Parathyroid adenoma (tissue), 2 donors: Measurements from ENCODE around the gene MAT2A.

Source experiments
- H2AFZ ChIP-seq: fragments of 300-600 bp; sonication (generic); one replicate; pipeline ENCODE4 v1.7.0; 2017; ENCODE audit warnings: antibody characterized with exemption, mild to moderate bottlenecking
- H3K27ac ChIP-seq: fragments of 300-600 bp; sonication (generic); one replicate; pipeline ENCODE4 v1.7.0; 2017
- H3K27me3 ChIP-seq: fragments of 300-600 bp; sonication (generic); one replicate; pipeline ENCODE4 v1.7.0; 2017; ENCODE audit warnings: low read length; ENCODE audit not compliant: control insufficient read depth, insufficient read depth
- H3K36me3 ChIP-seq: fragments of 300-600 bp; sonication (generic); one replicate; pipeline ENCODE4 v1.7.0; 2017; ENCODE audit warnings: low read length; ENCODE audit not compliant: control insufficient read depth, insufficient read depth
- H3K4me1 ChIP-seq: fragments of 300-600 bp; sonication (generic); one replicate; pipeline ENCODE4 v1.7.0; 2017; ENCODE audit warnings: control low read depth
- H3K4me2 ChIP-seq: fragments of 300-600 bp; sonication (generic); one replicate; pipeline ENCODE4 v1.7.0; 2017; ENCODE audit warnings: low read length
- H3K4me3 ChIP-seq: fragments of 300-600 bp; sonication (generic); one replicate; pipeline ENCODE4 v1.7.0; 2017; ENCODE audit warnings: low read depth, low read length
- H3K79me2 ChIP-seq: fragments of 300-600 bp; sonication (generic); one replicate; pipeline ENCODE4 v1.7.0; 2017; ENCODE audit warnings: control low read depth
- H3K9ac ChIP-seq: fragments of 300-600 bp; sonication (generic); one replicate; pipeline ENCODE4 v1.7.0; 2017; ENCODE audit warnings: mild to moderate bottlenecking
- H3K9me3 ChIP-seq: fragments of 300-600 bp; sonication (generic); one replicate; pipeline ENCODE4 v1.7.0; 2017; ENCODE audit warnings: low read length; ENCODE audit not compliant: control insufficient read depth
- TF ChIP-seq, protein P1 (sequence below): fragments of 300-600 bp; sonication (generic); IDR thresholded peaks from one replicate; pipeline ENCODE4 v1.7.0; 2017; ENCODE audit warnings: antibody characterized with exemption, mild to moderate bottlenecking
- donor health status: primary hyperparathyroidism.

The MAT2A gene

DNA sequence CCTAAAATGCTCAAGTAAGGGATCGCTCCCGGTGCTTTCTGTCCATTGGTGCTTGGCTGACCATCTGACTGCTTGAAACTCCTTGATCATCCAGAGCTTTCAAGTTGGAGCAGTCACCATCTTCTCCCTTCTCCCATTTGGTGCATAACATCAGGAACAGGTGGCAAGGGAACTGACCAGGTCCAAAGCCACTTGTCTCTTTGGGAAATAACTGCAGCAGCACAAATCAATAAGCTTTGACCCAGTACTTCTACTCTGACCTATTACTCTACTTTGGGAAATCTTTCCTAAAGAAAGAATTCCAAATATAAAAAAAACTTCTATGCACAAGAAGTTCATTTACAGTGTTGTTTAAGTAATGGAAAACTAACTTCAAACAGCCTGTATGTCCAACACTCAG lies 10.6 kb upstream of the MAT2A start:
- Histone ChIP-seq H2AFZ (no peak overlapping the region), H3K79me2 (no peaks in the 10 kb centered on the region), H3K4me2 (no peak overlapping the region), H3K27me3 (no peaks in the 10 kb centered on the region), H3K9me3 (no peaks in the 10 kb centered on the region), H3K27ac (no peak overlapping the region), H3K4me1 (peaks cover 23% of the 10 kb centered on the region), H3K9ac (no peak overlapping the region), H3K4me3 (no peak overlapping the region), H3K36me3 (no peaks in the 10 kb centered on the region)
- TF ChIP-seq, protein P1, sequence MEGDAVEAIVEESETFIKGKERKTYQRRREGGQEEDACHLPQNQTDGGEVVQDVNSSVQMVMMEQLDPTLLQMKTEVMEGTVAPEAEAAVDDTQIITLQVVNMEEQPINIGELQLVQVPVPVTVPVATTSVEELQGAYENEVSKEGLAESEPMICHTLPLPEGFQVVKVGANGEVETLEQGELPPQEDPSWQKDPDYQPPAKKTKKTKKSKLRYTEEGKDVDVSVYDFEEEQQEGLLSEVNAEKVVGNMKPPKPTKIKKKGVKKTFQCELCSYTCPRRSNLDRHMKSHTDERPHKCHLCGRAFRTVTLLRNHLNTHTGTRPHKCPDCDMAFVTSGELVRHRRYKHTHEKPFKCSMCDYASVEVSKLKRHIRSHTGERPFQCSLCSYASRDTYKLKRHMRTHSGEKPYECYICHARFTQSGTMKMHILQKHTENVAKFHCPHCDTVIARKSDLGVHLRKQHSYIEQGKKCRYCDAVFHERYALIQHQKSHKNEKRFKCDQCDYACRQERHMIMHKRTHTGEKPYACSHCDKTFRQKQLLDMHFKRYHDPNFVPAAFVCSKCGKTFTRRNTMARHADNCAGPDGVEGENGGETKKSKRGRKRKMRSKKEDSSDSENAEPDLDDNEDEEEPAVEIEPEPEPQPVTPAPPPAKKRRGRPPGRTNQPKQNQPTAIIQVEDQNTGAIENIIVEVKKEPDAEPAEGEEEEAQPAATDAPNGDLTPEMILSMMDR, result no peak

GRCh38 chr2:85529809-85530208 lies 9.2 kb upstream of the MAT2A start:
- no peaks in the 10 kb centered on the region for H3K27me3 ChIP-seq
- no peak overlapping the region for H2AFZ ChIP-seq
- peaks cover 9% of the 10 kb centered on the region for H3K4me1 ChIP-seq
- no peak overlapping the region for H3K4me3 ChIP-seq
- TF ChIP-seq, protein P1, result no peak
- H3K27ac ChIP-seq, result no peak overlapping the region
- no peaks in the 10 kb centered on the region for H3K9me3 ChIP-seq
- no peaks in the 10 kb centered on the region for H3K36me3 ChIP-seq
- H3K9ac ChIP-seq, result no peak overlapping the region
- H3K79me2 ChIP-seq, result no peaks in the 10 kb centered on the region
- H3K4me2 ChIP-seq, result no peak overlapping the region

DNA sequence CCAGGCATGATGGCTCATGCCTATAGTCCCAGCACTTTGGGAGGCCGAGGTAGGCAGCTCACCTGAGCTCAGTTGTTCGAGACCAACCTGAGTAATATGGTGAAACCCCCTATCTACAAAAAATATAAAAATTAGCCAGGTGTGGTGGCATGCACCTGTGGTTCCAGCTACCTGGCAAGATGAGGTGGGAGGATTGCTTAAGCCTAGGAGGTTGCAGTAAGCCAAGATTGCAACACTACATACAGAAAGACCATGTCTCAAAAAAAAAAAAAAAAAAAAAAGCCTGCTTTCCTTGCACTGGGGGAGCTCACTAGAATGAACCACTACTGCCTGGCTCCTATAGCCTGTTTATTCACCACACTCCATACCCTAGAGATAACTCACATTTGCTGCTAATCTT lies 7.4 kb upstream of the MAT2A start:
- Histone ChIP-seq H3K36me3 (no peaks in the 10 kb centered on the region), H3K79me2 (no peaks in the 10 kb centered on the region), H2AFZ (no peak overlapping the region), H3K4me3 (no peak overlapping the region), H3K27ac (no peak overlapping the region), H3K4me2 (no peak overlapping the region), H3K27me3 (no peaks in the 10 kb centered on the region), H3K9ac (no peak overlapping the region), H3K4me1 (no peaks in the 10 kb centered on the region), H3K9me3 (no peaks in the 10 kb centered on the region)
- TF ChIP-seq, protein P1, result no peak

- Histone ChIP-seq H2AFZ (no peak overlapping the region), H3K27me3 (no peaks in the 10 kb centered on the region), H3K27ac (no peak overlapping the region), H3K36me3 (no peaks in the 10 kb centered on the region), H3K9ac (no peak overlapping the region), H3K4me1 (peaks cover 7% of the 10 kb centered on the region), H3K9me3 (no peaks in the 10 kb centered on the region), H3K79me2 (peaks cover under 1% of the 10 kb centered on the region), H3K4me2 (no peak overlapping the region), H3K4me3 (no peak overlapping the region)
- TF ChIP-seq, protein P1, result no peak
These were observed 4.9 kb upstream of the MAT2A start for GRCh38 chr2:85534099-85534498.

DNA sequence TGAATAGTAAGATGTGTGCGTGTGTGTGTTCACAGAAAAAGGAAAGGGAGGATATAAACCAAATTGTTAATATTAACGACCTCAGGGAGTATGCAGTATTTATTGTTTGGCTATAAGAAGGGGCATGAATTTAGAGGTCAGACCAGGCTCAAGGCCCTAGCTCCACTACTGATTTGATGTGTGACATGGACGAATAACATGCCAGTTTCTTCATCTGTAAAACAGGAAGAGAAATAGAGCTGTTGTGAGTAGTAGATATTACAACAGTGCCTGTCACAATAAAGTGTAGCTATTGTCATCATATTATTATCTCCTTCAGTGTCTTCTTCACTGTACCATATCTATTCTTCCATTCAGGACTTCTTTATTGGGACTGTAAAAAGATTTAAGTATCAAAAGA lies 4.1 kb upstream of the MAT2A start:
- Histone ChIP-seq H3K4me3 (no peak overlapping the region), H3K9ac (no peak overlapping the region), H3K4me1 (peaks cover 7% of the 10 kb centered on the region), H3K4me2 (no peak overlapping the region), H3K79me2 (peaks cover 7% of the 10 kb centered on the region), H3K36me3 (no peaks in the 10 kb centered on the region), H2AFZ (no peak overlapping the region), H3K27ac (no peak overlapping the region), H3K27me3 (no peaks in the 10 kb centered on the region), H3K9me3 (no peaks in the 10 kb centered on the region)
- TF ChIP-seq, protein P1, result no peak
